ENCODE measurements around the gene DHX40.

GRCh38 chr17:59627770-59628171 is 62.4 kb downstream of the DHX40 start:
- TF ChIP-seq CTCF (IDR thresholded peaks at IDR 0.05; ENCODE audit: low read length) (no peak), EZH2 (IDR thresholded peaks at IDR 0.05; ENCODE audit: borderline replicate concordance, low read length) (no peak)
